SHP77 treated with DMSO at 0.1 percent for 48 hours (cell line): Measurements from ENCODE around the gene YEATS4.
"Not testable (repeated sequence)": the region's sequence is repeated elsewhere in the genome, so short reads cannot be mapped to it uniquely, and the experiment has no call there.

Source experiments
- DNase-seq: peaks from one replicate; lab custom pipeline; 2025; lab: John Stamatoyannopoulos, UW

Gene YEATS4

DNA sequence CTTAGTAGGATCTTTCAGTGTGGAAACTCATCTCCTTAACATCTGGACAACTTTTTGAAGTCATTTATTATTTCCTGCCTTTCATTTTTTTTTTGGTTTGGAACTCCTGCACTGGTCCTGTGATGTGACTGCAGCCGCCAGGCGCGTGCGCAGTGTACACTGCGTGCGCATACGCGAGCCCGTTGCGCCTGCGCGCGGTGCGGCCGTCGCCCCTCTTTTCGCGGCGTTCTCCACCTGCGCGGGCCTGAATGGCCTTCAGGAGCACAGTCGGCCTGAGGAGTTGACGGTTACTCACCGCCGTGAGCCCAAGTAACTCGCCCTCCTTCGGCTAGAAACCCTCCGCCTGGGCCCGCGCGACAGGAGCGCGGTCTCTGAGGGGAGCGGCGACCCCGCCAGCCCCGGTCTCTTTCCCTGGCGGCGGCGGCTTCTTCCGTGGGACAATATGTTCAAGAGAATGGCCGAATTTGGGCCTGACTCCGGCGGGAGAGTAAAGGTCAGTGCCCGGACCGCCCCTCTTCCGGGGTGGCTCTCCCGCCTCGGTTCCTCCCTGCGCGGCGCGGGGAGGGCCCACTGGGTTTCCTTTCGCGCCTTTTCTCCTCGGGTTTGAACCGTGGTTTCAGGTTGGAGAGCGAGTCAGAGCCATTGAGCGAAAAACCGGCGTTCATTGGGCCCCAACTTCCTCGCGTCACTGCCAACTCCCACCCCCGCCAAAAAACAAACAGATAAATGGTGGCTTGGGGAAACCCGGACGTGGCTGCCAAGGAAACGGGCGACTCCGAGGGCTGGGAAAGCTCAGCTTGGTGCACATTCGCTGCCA, at the start of gene YEATS4:
YEATS4 (plus strand) TSS at position 213 of the 817 bp plus-strand sequence; CDS start at position 443, 230 bp downstream.
- DNase-seq, result peak; percentile 81

DNA sequence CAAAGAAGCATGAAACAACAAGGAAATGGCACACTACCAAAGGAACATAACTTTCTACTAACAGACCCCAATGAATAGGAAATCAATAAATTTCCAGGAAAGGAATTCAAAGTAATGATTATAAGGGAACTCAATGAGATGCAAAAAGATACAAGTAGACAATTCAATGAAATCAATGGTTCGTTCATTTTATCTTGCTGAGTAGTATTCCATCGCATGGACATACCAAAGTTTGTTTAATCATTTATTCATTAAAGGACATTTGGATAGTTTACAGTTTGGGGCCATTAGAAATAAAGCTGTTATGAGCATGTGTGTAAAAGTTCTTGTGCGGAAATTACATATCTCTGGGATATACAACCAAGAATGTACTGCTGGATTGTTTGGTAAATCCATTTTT, 46.3 kb upstream of the YEATS4 start:
- no peak for DNase-seq

DNA sequence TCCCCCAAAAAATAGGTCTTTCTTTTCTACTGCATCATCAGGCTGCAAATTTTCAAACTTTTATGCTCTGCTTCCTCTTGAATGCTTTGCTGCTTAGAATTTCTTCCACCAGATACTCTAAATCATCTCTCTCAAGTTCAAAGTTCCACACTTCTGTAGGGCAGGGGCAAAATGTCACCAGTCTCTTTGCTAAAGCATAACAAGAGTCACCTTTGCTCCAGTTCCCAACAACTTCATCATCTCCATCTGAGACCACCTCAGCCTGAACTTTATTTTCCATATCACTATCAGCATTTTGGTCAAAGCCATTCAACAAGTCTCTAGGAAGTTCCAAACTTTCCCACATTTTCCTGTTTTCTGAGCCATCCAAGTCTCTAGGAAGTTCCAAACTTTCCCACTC, 42.8 kb upstream of the YEATS4 start:
- DNase-seq, result not testable (repeated sequence)

DNA sequence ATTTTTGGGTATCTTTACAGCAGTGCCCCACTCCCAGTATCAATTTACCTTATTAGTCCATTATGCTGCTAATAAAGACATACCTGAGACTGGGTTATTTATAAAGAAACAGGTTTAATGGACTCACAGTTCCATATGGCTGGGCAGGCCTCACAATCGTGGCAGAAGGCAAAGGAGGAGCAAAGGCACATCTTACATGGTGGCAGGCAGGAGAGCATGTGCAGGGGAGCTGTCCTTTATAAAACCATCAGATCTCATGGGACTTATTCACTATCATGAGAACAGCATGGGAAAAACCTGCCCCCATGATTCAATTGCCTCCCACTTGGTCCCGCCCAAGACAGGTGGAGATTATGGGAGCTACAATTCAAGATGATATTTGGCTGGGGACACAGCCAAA, 42.3 kb upstream of the YEATS4 start:
- DNase-seq, result not testable (repeated sequence)

DNA sequence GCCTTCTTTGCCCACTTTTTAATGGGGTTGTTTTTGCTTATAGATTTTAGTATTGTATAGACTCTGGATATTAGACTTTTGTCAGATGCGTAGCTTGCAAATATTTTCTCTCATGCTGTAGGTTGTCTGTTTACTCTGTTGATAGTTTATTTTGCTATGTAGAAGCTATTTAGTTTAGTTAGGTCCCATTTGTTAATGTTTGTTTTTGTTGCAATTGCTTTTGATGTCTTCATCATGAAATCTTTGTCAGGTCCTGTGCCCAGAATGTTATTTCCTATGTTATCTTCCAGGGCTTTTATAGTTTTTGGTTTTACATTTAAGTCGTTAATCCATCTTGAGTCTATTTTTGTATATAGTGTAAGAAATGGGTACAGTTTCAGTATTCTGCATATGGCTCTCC, 41.3 kb upstream of the YEATS4 start:
- DNase-seq, result no peak

DNA sequence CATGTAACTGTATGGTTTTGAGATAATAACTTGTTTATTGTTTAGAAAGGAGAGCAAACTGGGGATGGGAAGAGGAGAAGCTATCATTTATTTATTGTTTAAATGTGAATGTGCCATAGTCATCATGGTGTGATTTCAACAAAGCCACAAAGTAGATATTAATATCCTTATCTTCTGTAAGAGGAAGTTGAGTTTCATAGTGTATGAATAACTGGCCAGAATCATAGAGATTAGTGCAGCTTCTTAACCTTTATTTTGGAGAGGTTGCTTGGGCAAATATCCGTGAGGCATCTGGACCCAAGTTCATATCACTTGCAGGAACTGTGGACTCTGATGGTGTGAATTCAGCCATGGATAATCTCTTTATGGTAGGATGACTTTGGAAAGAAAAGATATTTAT, 38.2 kb upstream of the YEATS4 start:
- no peak for DNase-seq

DNA sequence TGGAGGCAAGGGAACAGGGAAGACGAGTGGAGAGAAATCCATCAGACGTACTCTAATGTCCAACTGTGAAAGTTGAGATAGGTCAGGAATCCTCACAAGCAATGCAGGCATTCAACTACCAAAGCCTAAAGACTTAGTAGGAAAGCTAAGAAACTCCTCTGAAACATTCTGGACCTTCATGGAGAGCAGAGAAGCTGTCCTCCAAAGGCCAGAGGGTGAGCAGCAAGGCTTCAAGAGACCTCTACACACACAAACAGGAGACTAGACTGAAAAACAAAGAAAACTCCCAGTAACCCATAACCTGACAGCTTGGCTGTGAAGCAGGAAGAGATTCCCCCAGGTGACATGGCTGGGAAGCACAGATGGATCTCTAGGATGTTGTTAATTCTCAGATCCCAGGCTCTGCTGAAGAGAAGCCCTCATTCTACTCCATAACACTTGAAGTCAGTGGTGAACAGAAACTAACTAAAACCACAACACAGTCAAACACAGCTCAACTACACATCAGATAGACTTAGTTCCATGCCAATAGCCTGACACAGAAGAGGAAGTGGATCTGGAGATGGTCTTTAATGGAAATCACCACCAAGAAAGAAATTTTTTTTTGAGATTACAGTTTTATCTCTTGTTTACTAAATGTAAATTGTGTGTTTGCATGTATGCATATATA, 34.6 kb upstream of the YEATS4 start:
- DNase-seq, result no peak

DNA sequence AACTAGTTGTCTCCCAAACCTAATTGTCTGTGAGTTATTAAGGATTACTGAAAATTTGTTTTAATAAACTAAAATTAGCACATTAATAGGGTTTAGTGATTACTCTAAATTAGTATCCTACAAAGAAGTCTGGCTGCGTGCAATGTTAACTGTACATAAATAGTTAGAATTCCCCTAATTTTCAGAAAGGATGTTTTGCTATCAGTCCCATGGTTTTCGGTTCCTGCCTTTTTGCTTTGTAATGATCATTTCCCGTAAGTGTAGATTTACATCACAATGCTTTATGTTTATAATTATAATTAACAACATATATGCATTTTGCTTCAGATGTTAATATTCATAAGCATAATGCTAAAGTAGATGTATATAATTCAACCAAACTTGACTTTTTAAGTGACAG, 31.1 kb upstream of the YEATS4 start:
- no peak for DNase-seq

DNA sequence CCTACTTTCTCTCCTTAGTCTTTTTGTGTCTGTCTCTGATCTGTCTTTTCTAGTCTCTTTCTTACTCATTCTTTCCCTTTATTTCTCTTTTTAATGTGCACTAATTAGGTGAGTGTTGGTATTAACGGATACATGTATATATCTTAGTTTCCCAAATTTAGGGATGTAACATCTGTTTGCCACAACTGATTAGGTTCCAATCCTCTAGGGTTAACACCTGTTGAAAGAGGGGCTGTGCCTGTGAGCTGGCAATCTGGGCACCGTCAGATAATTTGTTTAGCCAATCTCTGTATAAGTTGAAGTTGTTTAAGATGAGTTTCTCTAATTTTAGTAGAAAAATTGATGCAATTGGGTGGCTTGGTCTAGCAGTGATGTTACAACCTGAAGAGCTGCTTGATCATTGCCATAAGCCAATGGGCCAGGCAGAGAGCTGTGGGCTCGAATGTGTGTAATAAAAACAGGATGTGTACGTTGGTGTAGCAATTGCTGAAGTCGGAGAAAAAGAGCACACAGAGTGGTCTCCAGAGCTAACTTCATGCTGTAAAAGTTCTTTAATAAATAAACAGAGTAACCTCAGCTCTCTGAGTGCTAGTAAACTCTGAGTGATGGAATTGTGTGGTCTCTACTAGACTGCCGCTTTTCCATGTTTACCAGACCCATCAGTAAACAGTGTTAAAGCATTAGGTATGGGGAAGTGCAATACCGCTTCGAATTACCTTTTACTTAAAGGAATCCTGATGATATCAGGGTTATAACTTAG, 29.7 kb upstream of the YEATS4 start:
- no peak for DNase-seq

DNA sequence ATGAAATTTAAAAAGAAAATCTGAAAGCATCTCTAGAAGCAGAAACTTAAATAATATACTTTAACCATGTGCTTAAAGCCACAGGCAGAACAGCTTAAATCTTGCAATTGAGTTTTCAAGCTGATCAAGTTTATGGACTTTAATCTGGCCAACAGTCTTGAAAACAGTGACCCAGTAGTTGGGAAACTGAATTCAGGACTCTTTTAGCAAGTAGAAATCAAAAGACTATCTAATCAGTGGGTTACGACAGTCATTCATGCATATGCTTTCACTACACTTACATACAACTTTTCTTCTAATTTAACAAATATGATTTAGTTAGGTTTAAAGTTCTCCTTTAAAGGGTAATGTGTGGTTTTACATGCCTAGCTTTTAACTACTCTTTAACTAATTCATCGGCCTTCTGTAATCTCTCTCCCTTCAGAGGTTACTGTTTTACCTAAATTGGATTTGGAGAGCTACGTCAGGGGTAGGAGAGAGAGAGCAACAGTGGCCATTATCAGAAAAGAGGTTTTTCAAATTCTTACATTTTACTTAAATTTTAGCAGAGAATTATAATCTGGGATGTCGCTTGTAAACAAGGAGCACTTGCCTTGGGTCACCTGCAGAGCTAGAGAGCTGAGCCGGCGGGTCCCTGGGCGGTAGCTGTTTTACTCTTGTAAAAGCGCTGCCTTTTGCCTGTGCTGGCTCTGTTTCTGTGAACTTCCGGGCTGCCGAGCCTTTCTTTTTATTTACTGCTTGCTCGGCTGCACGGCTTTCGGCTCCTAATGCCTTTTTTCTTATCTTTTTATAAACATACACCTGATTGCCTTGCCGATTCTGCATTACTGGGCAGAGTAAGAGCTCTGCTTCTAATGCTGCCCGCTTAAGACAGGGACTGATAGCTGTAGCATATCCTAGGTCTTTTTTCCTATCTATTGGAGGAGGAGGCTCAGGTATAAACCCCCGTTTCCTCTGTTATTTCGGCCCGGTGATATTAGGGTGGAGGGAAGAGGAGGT, 28.8 kb upstream of the YEATS4 start:
- no peak for DNase-seq

DNA sequence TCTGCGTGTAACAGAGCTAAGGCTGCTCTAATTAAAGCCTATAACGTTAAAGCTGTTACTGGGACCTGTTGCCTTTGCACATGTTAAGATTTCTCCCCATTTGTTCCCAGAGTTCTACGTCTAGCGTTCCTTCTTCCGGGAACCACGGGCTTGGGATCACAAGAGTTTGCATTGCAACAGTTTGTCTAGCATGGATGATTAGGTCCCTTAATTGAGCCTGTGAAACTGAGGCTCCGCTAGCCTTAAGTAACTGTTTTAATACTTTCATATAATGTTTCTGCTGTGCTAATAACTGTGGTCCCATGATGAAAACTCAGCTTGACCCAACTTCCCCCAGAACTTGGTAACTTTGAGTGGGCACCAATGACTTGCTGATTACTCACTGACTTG, 28.0 kb upstream of the YEATS4 start:
- DNase-seq, result no peak

DNA sequence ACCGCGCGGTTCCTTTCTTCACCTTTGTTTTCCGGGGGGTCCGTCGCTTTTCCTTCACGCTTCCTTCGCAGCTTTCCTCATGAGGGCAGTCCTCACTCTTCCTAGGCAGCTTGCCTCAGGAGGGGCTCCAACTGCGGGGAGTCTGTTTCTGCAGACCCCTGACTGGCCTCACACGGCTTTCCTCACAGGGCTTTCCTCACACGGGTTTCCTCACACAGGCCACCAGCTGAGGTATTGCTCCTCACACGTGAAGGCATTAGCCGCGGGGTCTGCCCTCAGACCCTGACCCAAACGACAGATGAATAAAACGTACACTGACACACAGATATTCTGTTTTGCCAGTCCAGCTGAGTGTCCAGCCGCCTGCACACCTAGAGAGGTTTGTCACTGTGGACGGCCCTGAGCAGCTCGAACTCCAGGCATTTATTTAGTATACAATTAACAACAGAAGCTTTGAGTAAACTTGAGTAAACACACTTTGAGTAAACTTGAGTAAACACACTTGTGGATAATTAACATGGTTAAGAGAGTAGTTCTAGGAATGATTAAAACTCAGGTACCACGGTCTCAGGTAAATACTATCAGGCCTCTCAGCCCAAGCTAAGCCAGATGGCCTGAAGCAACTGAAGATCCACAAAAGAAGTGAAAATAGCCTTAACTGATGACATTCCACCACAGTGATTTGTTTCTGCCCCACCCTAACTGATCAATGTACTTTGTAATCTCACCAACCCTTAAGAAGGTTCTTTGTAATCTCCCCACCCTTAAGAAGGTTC, 27.4 kb upstream of the YEATS4 start:
- no peak for DNase-seq

DNA sequence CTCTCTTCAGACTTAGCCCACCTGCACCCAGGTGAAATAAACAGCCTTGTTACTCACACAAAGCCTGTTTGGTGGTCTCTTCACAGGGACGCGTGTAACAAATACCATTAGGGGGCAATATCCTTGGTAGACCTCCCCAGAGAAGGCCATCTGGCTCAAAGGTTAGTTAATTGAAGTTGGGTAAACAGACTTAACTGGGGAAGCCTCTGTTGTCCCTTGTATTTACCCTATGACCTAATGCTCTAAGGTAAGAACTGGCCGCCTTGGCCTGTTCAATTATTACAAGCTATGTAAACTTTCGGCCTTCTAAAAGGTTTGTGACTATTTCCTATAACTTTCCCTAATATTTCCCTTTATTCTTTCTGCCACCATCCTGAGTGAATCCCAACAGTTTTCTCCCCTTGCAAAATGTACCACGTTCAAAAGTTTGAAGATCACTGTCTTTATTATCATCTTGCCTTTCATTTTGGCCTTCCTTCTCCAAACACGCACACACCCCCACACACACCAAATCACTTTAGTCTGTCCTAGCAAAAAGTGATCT, 26.7 kb upstream of the YEATS4 start:
- no peak for DNase-seq

DNA sequence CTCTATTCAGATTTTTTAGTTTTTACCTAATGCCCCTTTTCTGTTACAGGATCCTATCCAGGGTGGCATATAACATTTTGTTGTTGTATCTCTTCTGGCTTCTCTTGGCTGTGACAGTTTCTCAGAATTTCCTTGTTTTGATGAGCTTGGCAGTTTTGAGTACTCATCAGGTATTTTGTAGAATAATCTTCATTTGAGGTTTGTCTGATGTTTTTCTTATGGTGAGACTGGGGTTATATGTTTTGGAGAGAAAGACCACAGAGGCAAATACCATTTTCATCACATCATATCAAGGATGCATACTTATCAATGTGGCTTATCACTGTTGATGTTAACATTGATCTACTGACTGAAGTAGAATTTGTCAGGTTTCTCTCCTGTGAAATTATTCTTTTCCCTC, 25.4 kb upstream of the YEATS4 start:
- no peak for DNase-seq

DNA sequence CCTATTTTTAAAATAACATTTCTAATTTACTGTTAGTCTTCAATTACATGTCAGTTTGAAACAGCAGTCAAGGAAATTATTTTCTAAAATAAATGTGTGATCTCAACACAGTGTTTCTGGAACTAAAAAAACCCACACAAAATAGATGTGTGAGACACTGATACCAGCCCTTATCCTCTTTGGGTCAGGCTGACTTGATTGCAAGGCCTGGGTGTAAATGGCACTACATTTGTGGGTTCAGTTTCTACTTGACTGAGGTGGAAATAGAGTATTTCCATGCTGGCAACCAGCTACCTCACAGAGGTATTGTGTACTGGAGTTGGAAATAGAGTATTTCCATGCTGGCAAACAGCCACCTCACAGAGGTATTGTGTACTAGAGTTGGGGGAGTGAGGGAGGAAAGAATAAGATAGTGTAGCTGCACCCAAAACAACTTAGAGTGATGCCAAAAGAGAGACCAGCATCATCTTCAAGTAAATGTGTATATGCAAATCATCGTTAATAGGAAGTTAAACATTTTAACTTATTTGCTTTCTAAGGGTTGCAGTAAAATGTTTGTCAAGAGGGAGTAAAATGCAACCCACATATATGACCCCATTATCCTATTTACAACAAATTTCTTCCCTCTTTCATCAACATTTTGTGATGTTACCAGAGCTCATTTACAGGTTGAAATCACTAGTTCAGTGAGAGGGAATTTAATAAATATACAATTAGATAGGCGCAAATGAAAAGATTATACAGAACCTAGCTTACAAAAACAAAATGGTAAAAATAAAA, 22.0 kb upstream of the YEATS4 start:
- no peak for DNase-seq

DNA sequence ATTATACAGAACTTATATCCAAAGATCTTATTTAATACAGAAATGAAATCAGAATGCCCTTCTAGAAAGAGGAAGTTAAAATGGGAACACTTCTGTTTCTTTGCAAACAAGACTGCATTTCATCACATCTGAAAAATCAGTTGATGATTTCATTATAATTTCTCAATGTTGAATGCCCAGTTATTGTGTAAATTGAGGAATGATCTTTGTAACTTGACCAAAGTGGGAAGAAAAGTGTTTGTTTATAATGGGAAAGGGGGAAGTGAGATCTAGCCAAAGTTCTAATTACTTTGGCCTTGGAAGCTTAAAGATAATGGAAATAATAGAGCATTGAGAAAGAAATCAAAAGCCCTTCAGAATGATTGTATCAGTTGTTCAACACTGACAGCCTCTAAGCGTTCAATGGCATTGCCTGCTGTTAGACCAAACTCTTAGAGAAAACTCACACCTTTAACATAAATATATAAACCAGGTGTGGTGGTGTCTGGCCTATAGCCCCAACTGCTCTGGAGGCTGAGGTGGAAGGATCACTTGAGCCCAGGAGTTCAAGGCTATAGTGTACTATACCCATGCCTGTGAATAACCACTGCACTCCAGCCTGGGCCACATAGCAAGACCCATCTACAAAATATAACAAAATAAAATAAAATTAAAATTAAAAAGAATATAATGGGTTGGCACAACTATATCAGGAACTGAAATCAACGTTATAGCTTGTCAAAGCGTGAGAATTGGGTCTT, 21.3 kb upstream of the YEATS4 start:
- no peak for DNase-seq

DNA sequence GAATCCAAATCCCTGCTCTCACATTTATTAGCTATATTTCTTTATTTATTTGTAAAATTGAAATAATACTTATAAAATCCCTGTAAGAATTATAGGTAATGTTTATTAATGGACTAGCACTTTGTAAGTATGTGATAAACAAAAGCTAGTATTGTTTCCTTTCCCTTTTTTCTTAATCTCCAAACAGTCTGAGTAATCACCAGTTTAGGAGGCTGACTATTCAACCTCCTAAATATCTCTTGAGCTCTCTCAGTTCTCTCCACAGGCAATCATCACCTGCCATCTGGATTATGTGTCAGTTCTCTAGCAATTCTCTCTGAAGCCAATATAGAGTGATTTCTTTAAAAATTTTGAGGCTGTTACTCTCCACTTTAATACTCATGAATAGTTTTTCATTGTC, 20.6 kb upstream of the YEATS4 start:
- no peak for DNase-seq

DNA sequence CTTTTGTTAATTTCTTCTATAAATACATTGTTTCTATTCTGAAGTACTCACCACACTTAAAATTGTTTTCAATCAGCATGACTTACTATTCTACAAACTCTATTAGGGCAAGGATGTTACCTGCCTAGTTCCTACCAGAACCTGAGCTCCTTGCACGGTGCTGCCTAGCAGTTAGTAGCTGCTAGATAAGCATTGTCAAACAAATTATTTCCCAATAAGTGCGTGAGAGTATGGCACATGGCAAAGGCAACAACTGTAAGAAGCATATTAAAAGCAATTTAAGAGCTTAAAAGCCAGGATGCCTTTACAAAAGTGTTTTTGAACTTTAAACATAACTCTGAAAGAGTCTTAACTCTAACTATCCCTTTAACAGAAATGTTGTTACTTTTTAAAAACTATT, 19.5 kb upstream of the YEATS4 start:
- no peak for DNase-seq

DNA sequence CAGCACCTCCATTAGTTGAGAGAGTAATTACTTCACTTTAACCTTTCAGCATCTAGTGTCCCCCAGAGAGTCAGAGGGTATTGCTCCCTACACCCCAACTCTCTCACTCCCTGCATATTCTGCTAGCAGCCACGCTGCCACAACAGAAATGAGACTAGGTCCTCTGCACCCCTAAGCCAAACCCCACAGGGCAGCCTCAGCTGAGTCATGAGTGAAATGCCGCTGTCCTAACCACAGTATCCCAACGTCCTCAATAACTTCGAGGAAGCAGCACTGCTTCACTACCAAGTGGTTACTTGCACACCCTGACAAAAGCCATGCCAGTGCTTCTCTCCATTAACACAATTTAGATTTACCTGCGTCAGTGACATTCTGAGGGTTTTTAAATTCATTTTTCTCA, 18.2 kb upstream of the YEATS4 start:
- DNase-seq, result no peak
